Endothelial cell of umbilical vein (primary cell): ENCODE measurements around the gene KRTAP10-7. TPM values are rescaled to one million over a fixed set of nuclear protein-coding genes. Genes with fewer than 3 reads are reported as not detected.

Experiments used
- BruUV-seq: library from RNA; stranded (reverse); fragments of 400-500 nt; replicated peaks from 2 replicates; lab custom pipeline; 2021; lab: Mats Ljungman, UMichigan
- CTCF ChIA-PET: fragments of 300-600, 350-600 bp; sonication (Branson Sonifier 250); formaldehyde crosslinking; loops from one replicate; lab custom pipeline; 2021; ENCODE audit warnings: antibody characterized with exemption, inconsistent platforms; lab: Charles Lee
- POLR2A ChIA-PET: fragments of 300-600, 350-600 bp; sonication (Branson Sonifier 250); formaldehyde crosslinking; loops from one replicate; lab custom pipeline; 2021; ENCODE audit warnings: antibody characterized with exemption, inconsistent platforms; lab: Charles Lee
- DNase-seq: peaks from one replicate; pipeline ENCODE4 v3.0.0-alpha.2; 2011; ENCODE audit warnings: low read depth, low spot score
- FAIRE-seq: peaks from 2 replicates; lab custom pipeline; 2011; peaks lifted over from hg19 to GRCh38; lab: Jason Lieb, UNC
- H2AFZ ChIP-seq: 2 replicates; pipeline ENCODE4 v1.6.0; 2012; ENCODE audit warnings: low read depth, low read length, control low read depth, inconsistent platforms
- H3K27ac ChIP-seq: 2 replicates; pipeline ENCODE4 v1.5.1; 2011; ENCODE audit warnings: low read depth, mild to moderate bottlenecking, control low read depth, low read length, moderate library complexity; ENCODE audit not compliant: insufficient read depth
- H3K27me3 ChIP-seq, 2 experiments: 2 replicates each; pipeline versions ENCODE4 v1.6.0 to v1.6.1; 2011; ENCODE audit warnings: low read length in 2 of 2, mixed read lengths in 1 of 2; ENCODE audit not compliant: control insufficient read depth in 2 of 2, insufficient read depth in 2 of 2
- H3K36me3 ChIP-seq, 2 experiments: 2 replicates in 1 of 2; 3 replicates in 1 of 2; pipeline ENCODE4 v1.5.1; 2011; ENCODE audit warnings: low read length in 2 of 2, mild to moderate bottlenecking in 1 of 2, moderate library complexity in 1 of 2; ENCODE audit not compliant: control insufficient read depth in 2 of 2, insufficient read depth in 2 of 2; ENCODE audit errors: extremely low read depth in 1 of 2
- H3K4me1 ChIP-seq: 3 replicates; pipeline ENCODE4 v1.5.1; 2011; ENCODE audit warnings: mild to moderate bottlenecking, low read length; ENCODE audit not compliant: control insufficient read depth, insufficient read depth; ENCODE audit errors: extremely low read depth
- H3K4me2 ChIP-seq: 2 replicates; pipeline ENCODE4 v1.6.1; 2011; ENCODE audit warnings: low read length, control low read depth, mixed read lengths; ENCODE audit not compliant: insufficient read depth
- H3K4me3 ChIP-seq, 3 experiments: fragments of 200-600 bp in 1 of 3; sonication (generic), shearing (Covaris generic) in 1 of 3; replicated peaks in 1 of 3; 2 replicates each; pipeline ENCODE4 v1.5.1; 2011 to 2016; ENCODE audit warnings: control low read depth in 3 of 3, low read length in 3 of 3, mild to moderate bottlenecking in 2 of 3, inconsistent platforms in 1 of 3, low read depth in 1 of 3, moderate library complexity in 1 of 3; ENCODE audit not compliant: insufficient read depth in 1 of 3
- H3K79me2 ChIP-seq: 2 replicates; pipeline ENCODE4 v1.6.0; 2012; ENCODE audit warnings: low read length, inconsistent platforms; ENCODE audit not compliant: control insufficient read depth, insufficient read depth
- H3K9ac ChIP-seq: replicated peaks from 2 replicates; pipeline ENCODE3; 2011; ENCODE audit warnings: low read length, control low read depth; ENCODE audit not compliant: insufficient read depth; ENCODE audit errors: extremely low read depth
- H3K9me1 ChIP-seq: replicated peaks from 3 replicates; pipeline ENCODE4 v1.6.0; 2011; ENCODE audit warnings: mild to moderate bottlenecking, low read length; ENCODE audit not compliant: control insufficient read depth, insufficient read depth; ENCODE audit errors: extremely low read depth
- H3K9me3 ChIP-seq: replicated peaks from 2 replicates; pipeline ENCODE4 v1.5.1; 2012; ENCODE audit warnings: low read length, inconsistent platforms; ENCODE audit not compliant: control insufficient read depth, insufficient read depth
- H4K20me1 ChIP-seq: replicated peaks from 2 replicates; pipeline ENCODE3; 2011; ENCODE audit warnings: mild to moderate bottlenecking, low read length; ENCODE audit not compliant: control insufficient read depth, insufficient read depth; ENCODE audit errors: extremely low read depth
- CTCF ChIP-seq, 2 donors: IDR thresholded peaks; 1 replicate in 1 of 2; 2 replicates in 1 of 2; pipeline ENCODE4 v1.5.1; 2011; ENCODE audit warnings: low read length in 2 of 2, mild to moderate bottlenecking in 2 of 2, moderate library complexity in 2 of 2, control low read depth in 1 of 2, inconsistent platforms in 1 of 2, low read depth in 1 of 2; ENCODE audit not compliant: insufficient read depth in 1 of 2; ENCODE audit errors: extremely low read depth in 1 of 2
- EZH2 ChIP-seq: IDR thresholded peaks from 2 replicates; pipeline ENCODE4 v1.6.1; 2012; ENCODE audit warnings: borderline replicate concordance, low read depth, mild to moderate bottlenecking, moderate library complexity, low read length, inconsistent platforms; ENCODE audit not compliant: severe bottlenecking
- FOS ChIP-seq: IDR thresholded peaks from 2 replicates; pipeline ENCODE4 v1.6.1; 2011; ENCODE audit warnings: mild to moderate bottlenecking, low read length, moderate library complexity, borderline replicate concordance; ENCODE audit not compliant: insufficient read depth
- GATA2 ChIP-seq: IDR thresholded peaks from 2 replicates; pipeline ENCODE4 v1.7.0; 2011; ENCODE audit warnings: low read depth, mild to moderate bottlenecking, moderate library complexity, mixed read lengths, low read length; ENCODE audit not compliant: insufficient read length, insufficient read depth
- JUN ChIP-seq: IDR thresholded peaks from 2 replicates; pipeline ENCODE4 v1.6.1; 2011; ENCODE audit warnings: borderline replicate concordance, low read depth; ENCODE audit not compliant: insufficient read length, insufficient read depth
- MAX ChIP-seq: IDR thresholded peaks from 2 replicates; pipeline ENCODE4 v1.6.1; 2011; ENCODE audit not compliant: insufficient read depth, insufficient read length
- MYC ChIP-seq: IDR thresholded peaks from one replicate; pipeline ENCODE4 v1.6.1; 2011; ENCODE audit warnings: mild to moderate bottlenecking, low read depth, low read length
- POLR2A ChIP-seq: IDR thresholded peaks from 2 replicates; pipeline ENCODE4 v1.6.1; 2012; ENCODE audit warnings: low read depth, mild to moderate bottlenecking, control low read depth, low read length
- POLR2AphosphoS5 ChIP-seq: IDR thresholded peaks from 2 replicates; pipeline ENCODE4 v1.6.1; 2012; ENCODE audit warnings: low read depth, mild to moderate bottlenecking, control low read depth, low read length, moderate library complexity; ENCODE audit not compliant: insufficient read depth
- dilution Hi-C: fragments of 300-500 bp; cut with MboI; formaldehyde crosslinking; loops from one replicate; pipeline ENCODE4 v1.15.0; 2019; ENCODE audit warnings: low sequenced_read_pairs; ENCODE audit not compliant: extremely low pct_ligation_motif_present
- intact Hi-C: fragments of 100-400 bp; cut with micrococcal nuclease; formaldehyde crosslinking; loops from one replicate; pipeline ENCODE4 v1.10.0; 2022
- polyA plus RNA-seq, 4 experiments: library from polyadenylated mRNA; depleted of rRNA in 3 of 4; stranded (reverse) in 3 of 4; unstranded in 1 of 4; fragments of >200 nt; gene quantifications; 2 replicates each; pipeline versions ENCODE4 v1.2.1 to v1.2.3, GENCODE V29; 2011 to 2012; ENCODE audit warnings: missing spikeins in 1 of 4
- total RNA-seq: library from RNA; stranded (reverse); gene quantifications from 2 replicates; pipeline ENCODE4 v1.2.3, GENCODE V29; 2021

The KRTAP10-7 gene
- total and polyA plus RNA-seq, 2 donors (not counting 3 experiments of a cell fraction or from before 2014, with no cell fraction given) = not detected

GRCh38 chr21:44568261-44568660 lies 32.1 kb upstream of the KRTAP10-7 start:
- H3K27ac ChIP-seq = no peak overlapping the region
- H3K36me3 ChIP-seq = no peaks in the 10 kb centered on the region
- H3K9me3 ChIP-seq = no peaks in the 10 kb centered on the region
- H4K20me1 ChIP-seq = no peaks in the 10 kb centered on the region
- no peak overlapping the region for H2AFZ ChIP-seq
- TF ChIP-seq FOS (no peak), JUN (no peak), EZH2 (no peak), MYC (no peak), GATA2 (no peak), POLR2A (no peak), CTCF (IDR thresholded peaks at IDR 0.05; ENCODE audit: extremely low read depth in 1 of 2, insufficient read depth in 1 of 2, low read depth in 1 of 2, low read length in 2 of 2) (no peak), MAX (no peak), POLR2AphosphoS5 (no peak)
- FAIRE-seq (no peak), DNase-seq (no peak)
- dilution Hi-C loops (no loop called here), intact Hi-C loops (no loop called here)
- ChIA-PET POLR2A (no interaction called here), CTCF (interaction anchor here (0.9 kb wide), 1 partner anchor 225 kb away, joined by 3 read pairs; no protein-coding TSS in a partner anchor)
- H3K4me2 ChIP-seq = no peak overlapping the region
- peaks cover 0 to 3% of the 10 kb centered on the region in 2 experiments for H3K27me3 ChIP-seq
- H3K4me1 ChIP-seq = no peaks in the 10 kb centered on the region
- no TSS peak for BruUV-seq
- no peaks in the 10 kb centered on the region for H3K9me1 ChIP-seq
- no peaks in the 10 kb centered on the region for H3K79me2 ChIP-seq
- no peak overlapping the region for H3K4me3 ChIP-seq
- H3K9ac ChIP-seq = no peak overlapping the region
